HepG2 (cell line): ENCODE data around the gene OBP2A. TPM values are rescaled to one million over a fixed set of nuclear protein-coding genes. Genes with fewer than 3 reads are reported as not detected.

Experiments
- ASH2L ChIP-seq: fragments of 300-600, 200-600 bp; sonication (generic); IDR thresholded peaks from 2 replicates; pipeline ENCODE4 v1.7.0; 2017; ENCODE audit warnings: low read depth, mild to moderate bottlenecking, moderate library complexity, mixed read lengths, low read length; ENCODE audit not compliant: insufficient read length
- GATAD2A ChIP-seq: IDR thresholded peaks from 2 replicates; pipeline ENCODE4 v1.6.1; 2016
- HCFC1 ChIP-seq: fragments of 150-350 bp; IDR thresholded peaks from 2 replicates; pipeline ENCODE4 v1.6.1; 2014; ENCODE audit warnings: low read depth, low read length
- HINFP ChIP-seq: sonication (generic); formaldehyde crosslinking; IDR thresholded peaks from 2 replicates; pipeline ENCODE4 v1.4.0; 2020; ENCODE audit warnings: low read depth, mild to moderate bottlenecking, missing genetic modification reagents
- IRF1 ChIP-seq: sonication (generic); formaldehyde crosslinking; IDR thresholded peaks from 2 replicates; pipeline ENCODE4 v1.4.0; 2020; ENCODE audit warnings: low read depth, mild to moderate bottlenecking, missing genetic modification reagents
- KLF13 ChIP-seq: sonication (generic); formaldehyde crosslinking; IDR thresholded peaks from 2 replicates; pipeline ENCODE4 v1.4.0; 2020; ENCODE audit warnings: mild to moderate bottlenecking, missing genetic modification reagents
- MAFK ChIP-seq, 2 experiments: IDR thresholded peaks in 1 of 2; conservative IDR thresholded peaks in 1 of 2; 2 replicates each; pipeline ENCODE4 v1.6.1; 2011; ENCODE audit warnings: improper control_type of control experiment in 2 of 2, low read length in 2 of 2
- MEF2D ChIP-seq: sonication (generic); formaldehyde crosslinking; IDR thresholded peaks from 2 replicates; pipeline ENCODE4 v1.5.1; 2020; ENCODE audit warnings: mild to moderate bottlenecking, missing genetic modification reagents
- MEIS1 ChIP-seq: sonication (generic); formaldehyde crosslinking; IDR thresholded peaks from 2 replicates; pipeline ENCODE4 v1.9.0; 2021; ENCODE audit warnings: mild to moderate bottlenecking, missing genetic modification reagents, moderate library complexity, borderline replicate concordance
- PCBP2 ChIP-seq: fragments of 200-400 bp; formaldehyde crosslinking; optimal IDR thresholded peaks from 2 replicates; pipeline ENCODE3; 2018; ENCODE audit warnings: low read length, low read depth; ENCODE audit not compliant: poor library complexity, severe bottlenecking
- PITX1 ChIP-seq: sonication (generic); formaldehyde crosslinking; IDR thresholded peaks from 2 replicates; pipeline ENCODE4 v1.5.1; 2020; ENCODE audit warnings: mild to moderate bottlenecking, missing genetic modification reagents
- REL ChIP-seq: sonication (generic); formaldehyde crosslinking; conservative IDR thresholded peaks from 2 replicates; pipeline ENCODE4 v1.8.0; 2022; ENCODE audit warnings: mild to moderate bottlenecking, missing genetic modification reagents, moderate library complexity
- RFX3 ChIP-seq: IDR thresholded peaks from 2 replicates; pipeline ENCODE4 v1.6.1; 2016; ENCODE audit warnings: missing biosample characterization, missing genetic modification reagents
- SPEN ChIP-seq: sonication (generic); formaldehyde crosslinking; IDR thresholded peaks from 2 replicates; pipeline ENCODE4 v1.5.1; 2020; ENCODE audit warnings: low read depth, mild to moderate bottlenecking, missing genetic modification reagents
- TBL1XR1 ChIP-seq: fragments of 150-350 bp; IDR thresholded peaks from 2 replicates; pipeline ENCODE4 v1.6.1; 2014; ENCODE audit warnings: borderline replicate concordance, low read length; ENCODE audit not compliant: partially characterized antibody
- THAP9 ChIP-seq: sonication (generic); formaldehyde crosslinking; IDR thresholded peaks from 2 replicates; pipeline ENCODE4; 2020; ENCODE audit warnings: missing genetic modification reagents, mild to moderate bottlenecking, borderline replicate concordance
- XBP1 ChIP-seq: sonication (generic); formaldehyde crosslinking; IDR thresholded peaks from 2 replicates; pipeline ENCODE4 v1.5.0; 2020; ENCODE audit warnings: missing genetic modification reagents
- ZFP62 ChIP-seq: sonication (generic); formaldehyde crosslinking; IDR thresholded peaks from 2 replicates; pipeline ENCODE4 v1.4.0; 2020; ENCODE audit warnings: missing genetic modification reagents
- ZNF501 ChIP-seq: sonication (generic); formaldehyde crosslinking; IDR thresholded peaks from 2 replicates; pipeline ENCODE4 v1.5.1; 2020; ENCODE audit warnings: mild to moderate bottlenecking, moderate library complexity, missing genetic modification reagents
- ZNF513 ChIP-seq: sonication (generic); formaldehyde crosslinking; conservative IDR thresholded peaks from 2 replicates; pipeline ENCODE4 v1.5.0; 2020; ENCODE audit warnings: missing genetic modification reagents
- ZNF614 ChIP-seq: IDR thresholded peaks from 2 replicates; pipeline ENCODE4 v1.6.1; 2018; ENCODE audit warnings: missing biosample characterization, missing genetic modification reagents, inconsistent platforms, borderline replicate concordance
- ZNF704 ChIP-seq: sonication (generic); formaldehyde crosslinking; IDR thresholded peaks from 2 replicates; pipeline ENCODE4 v1.8.1; 2023; ENCODE audit warnings: mild to moderate bottlenecking, inconsistent platforms, moderate library complexity, missing genetic modification reagents, borderline replicate concordance
- polyA plus RNA-seq, 8 experiments: library from polyadenylated mRNA; depleted of rRNA in 3 of 8; stranded (reverse) in 7 of 8; unstranded in 1 of 8; fragments of >200 nt; fragmentation: Illumina TruSeq in 4 of 8; extraction: Trizol in 4 of 8; gene quantifications; 2 replicates each; pipeline versions ENCODE4 v1.2.1 to v1.2.3, GENCODE V29; 2011 to 2016; ENCODE audit warnings: low read depth in 4 of 8, missing spikeins in 1 of 8, mixed read lengths in 1 of 8; ENCODE audit not compliant: insufficient read depth in 1 of 8
- total RNA-seq, 5 experiments: library from RNA; depleted of rRNA; stranded (reverse); fragments of >200 nt; fragmentation: Illumina TruSeq; extraction: Trizol; gene quantifications; 2 replicates each; pipeline ENCODE4 v1.2.3, GENCODE V29; 2016; ENCODE audit warnings: low read depth in 1 of 5

Gene OBP2A
- total and polyA plus RNA-seq, 2 of the 13 experiments (the other 11 are each of a cell fraction or from before 2014, with no cell fraction given) = 0.32 TPM; not detected in 1

- TF ChIP-seq ZNF513 (CRISPR knock-in tag) (no peak), REL (no peak), HCFC1 (peak; percentile 46; the same call in 1 of the 2 replicates), ZNF501 (no peak), KLF13 (CRISPR knock-in tag) (no peak), ASH2L (no peak), HINFP (0 out of 2 replicates have a peak, but pooled peaks have one; percentile 27), ZNF704 (CRISPR knock-in tag) (0 out of 2 replicates have a peak, but pooled peaks have one; percentile 14), MAFK (conservative IDR thresholded peaks at IDR 0.05 in 1 of 2, IDR thresholded peaks at IDR 0.05 in 1 of 2; ENCODE audit: low read length in 2 of 2) (no peak), PITX1 (CRISPR knock-in tag) (no peak), SPEN (CRISPR knock-in tag) (no peak), TBL1XR1 (peak; percentile 61), RFX3 (CRISPR knock-in tag) (peak; percentile 98), MEF2D (CRISPR knock-in tag) (peak; percentile 37; the same call in 1 of the 2 replicates), GATAD2A (CRISPR knock-in tag) (peak; percentile 4), ZNF614 (CRISPR knock-in tag) (no peak), ZFP62 (CRISPR knock-in tag) (no peak), XBP1 (CRISPR knock-in tag) (no peak), THAP9 (no peak), IRF1 (CRISPR knock-in tag) (no peak), MEIS1 (CRISPR knock-in tag) (no peak), PCBP2 (no peak)
Observed at GRCh38 chr9:135499326-135500070, 46.4 kb upstream of the OBP2A start (continued).
